ENCODE results near the gene CCPG1. TPM values are rescaled to one million over a fixed set of nuclear protein-coding genes. Genes with fewer than 3 reads are reported as not detected.
"Not testable (repeated sequence)": the region's sequence is repeated elsewhere in the genome, so short reads cannot be mapped to it uniquely, and the experiment has no call there.

CCPG1 gene
- total and polyA plus RNA-seq, 10 of the 15 experiments (the other 5 are each of a cell fraction or from before 2014, with no cell fraction given) = 5.1 to 15.8 (median 10.0) TPM

GRCh38 chr15:55401786-55402246, 6.3 kb downstream of the CCPG1 start (continued):
- TF ChIP-seq SMAD5 (IDR thresholded peaks at IDR 0.05; ENCODE audit: low read depth) = no peak
- TF ChIP-seq MLLT1 (IDR thresholded peaks at IDR 0.05) = no peak
- no peak for TF ChIP-seq CHD4 (IDR thresholded peaks at IDR 0.05)
- no peak for TF ChIP-seq PAX5 (IDR thresholded peaks at IDR 0.05; ENCODE audit: borderline replicate concordance, low read depth, low read length)
- no peak for TF ChIP-seq ZNF24 (IDR thresholded peaks at IDR 0.05)
- TF ChIP-seq FOS (IDR thresholded peaks at IDR 0.05; ENCODE audit: borderline replicate concordance, extremely low read depth, insufficient read length) = no peak
- TF ChIP-seq NFIC (IDR thresholded peaks at IDR 0.05; ENCODE audit: low read depth, low read length) = no peak
- no peak for TF ChIP-seq JUNB (IDR thresholded peaks at IDR 0.05)
- TF ChIP-seq PKNOX1 (IDR thresholded peaks at IDR 0.05) = no peak
- TF ChIP-seq TAF1 (IDR thresholded peaks at IDR 0.05; ENCODE audit: borderline replicate concordance, low read depth, low read length) = no peak
- no peak for TF ChIP-seq SPI1 (IDR thresholded peaks at IDR 0.05; ENCODE audit: borderline replicate concordance, insufficient read depth, low read depth, low read length)
- TF ChIP-seq, protein P1, sequence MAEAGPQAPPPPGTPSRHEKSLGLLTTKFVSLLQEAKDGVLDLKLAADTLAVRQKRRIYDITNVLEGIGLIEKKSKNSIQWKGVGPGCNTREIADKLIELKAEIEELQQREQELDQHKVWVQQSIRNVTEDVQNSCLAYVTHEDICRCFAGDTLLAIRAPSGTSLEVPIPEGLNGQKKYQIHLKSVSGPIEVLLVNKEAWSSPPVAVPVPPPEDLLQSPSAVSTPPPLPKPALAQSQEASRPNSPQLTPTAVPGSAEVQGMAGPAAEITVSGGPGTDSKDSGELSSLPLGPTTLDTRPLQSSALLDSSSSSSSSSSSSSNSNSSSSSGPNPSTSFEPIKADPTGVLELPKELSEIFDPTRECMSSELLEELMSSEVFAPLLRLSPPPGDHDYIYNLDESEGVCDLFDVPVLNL (IDR thresholded peaks at IDR 0.05; ENCODE audit: low read depth, low read length) = no peak
- no peak for TF ChIP-seq NR2C1 (IDR thresholded peaks at IDR 0.05)

- H4K20me1 ChIP-seq (ENCODE audit: control insufficient read depth, insufficient read depth); H3K27me3 ChIP-seq (replicated peaks in 1 of 2; ENCODE audit: control insufficient read depth in 2 of 2, insufficient read depth in 2 of 2, low read length in 1 of 2); DNase-seq (ENCODE audit: low read depth, low spot score); CTCF ChIA-PET; RAD21 ChIA-PET (ENCODE audit: unreplicated experiment); BruUV-seq (replicated peaks); ATAC-seq; POLR2A ChIA-PET; H3K4me3 ChIP-seq; in situ Hi-C loops (cut with MboI); H3K9ac ChIP-seq (ENCODE audit: control insufficient read depth, insufficient read depth, low read length); SMC1A ChIA-PET (ENCODE audit: uncharacterized antibody, unreplicated experiment); H2AFZ ChIP-seq (ENCODE audit: control insufficient read depth, low read depth, low read length); FAIRE-seq; H3K27ac ChIP-seq (ENCODE audit: control insufficient read depth, insufficient read depth); H3K4me2 ChIP-seq (ENCODE audit: control insufficient read depth, insufficient read depth); H3K79me2 ChIP-seq (ENCODE audit: control insufficient read depth, insufficient read depth, low read length); H3K9me3 ChIP-seq (replicated peaks; ENCODE audit: control insufficient read depth, insufficient read depth, low read length); H3K36me3 ChIP-seq (ENCODE audit: control insufficient read depth in 2 of 2, insufficient read depth in 2 of 2, low read length in 1 of 2): not testable (repeated sequence)
- intact Hi-C loops (cut with micrococcal nuclease; ENCODE audit: unreplicated experiment) = loop anchor here (10.0 kb wide), 1 partner anchor 205 kb away; the partner anchor contains the start of gene RSL24D1
- 69% methylated on average over 7 of the region's 8 CpGs for WGBS (ENCODE audit: insufficient coverage, insufficient replicate concordance, low lambda C conversion rate, missing lambda C conversion rate)
- H3K4me1 ChIP-seq (ENCODE audit: control insufficient read depth, insufficient read depth, low read length) = peaks cover 14% of the 10 kb centered on the region
Measured at GRCh38 chr15:55400050-55400449, 8.1 kb downstream of the CCPG1 start.

Data from GM12878 (cell line).